WI38 (cell line): ENCODE data around the gene MEIS2.

Source experiments
- H3K4me3 ChIP-seq: 2 replicates; pipeline ENCODE4 v1.5.1; 2011; ENCODE audit warnings: low read depth, mild to moderate bottlenecking, control low read depth, low read length
- TF ChIP-seq, protein P1 (sequence below): IDR thresholded peaks from 2 replicates; pipeline ENCODE4 v1.5.1; 2012; ENCODE audit warnings: low read depth, mild to moderate bottlenecking, control low read depth, low read length

Gene MEIS2

DNA sequence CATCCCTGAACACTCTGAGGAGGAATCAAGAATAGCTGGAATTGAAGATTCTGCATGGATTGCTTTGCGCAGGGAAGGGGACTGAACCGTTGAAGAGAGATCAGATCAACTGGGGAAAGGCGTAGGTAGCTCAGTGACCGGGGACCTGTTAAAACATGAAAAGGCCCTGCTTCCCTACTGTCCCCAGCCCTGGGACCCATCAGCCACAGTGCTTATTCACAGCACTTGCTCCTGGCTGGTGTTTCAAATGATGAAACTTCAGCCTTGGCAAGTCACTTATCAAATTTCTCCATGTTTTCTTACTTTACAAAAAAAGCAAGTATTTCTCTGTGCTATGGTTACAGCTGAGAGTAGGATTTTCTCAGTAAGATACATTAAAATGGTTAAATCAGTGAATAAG, 199.3 kb downstream of the MEIS2 start:
- TF ChIP-seq, protein P1, sequence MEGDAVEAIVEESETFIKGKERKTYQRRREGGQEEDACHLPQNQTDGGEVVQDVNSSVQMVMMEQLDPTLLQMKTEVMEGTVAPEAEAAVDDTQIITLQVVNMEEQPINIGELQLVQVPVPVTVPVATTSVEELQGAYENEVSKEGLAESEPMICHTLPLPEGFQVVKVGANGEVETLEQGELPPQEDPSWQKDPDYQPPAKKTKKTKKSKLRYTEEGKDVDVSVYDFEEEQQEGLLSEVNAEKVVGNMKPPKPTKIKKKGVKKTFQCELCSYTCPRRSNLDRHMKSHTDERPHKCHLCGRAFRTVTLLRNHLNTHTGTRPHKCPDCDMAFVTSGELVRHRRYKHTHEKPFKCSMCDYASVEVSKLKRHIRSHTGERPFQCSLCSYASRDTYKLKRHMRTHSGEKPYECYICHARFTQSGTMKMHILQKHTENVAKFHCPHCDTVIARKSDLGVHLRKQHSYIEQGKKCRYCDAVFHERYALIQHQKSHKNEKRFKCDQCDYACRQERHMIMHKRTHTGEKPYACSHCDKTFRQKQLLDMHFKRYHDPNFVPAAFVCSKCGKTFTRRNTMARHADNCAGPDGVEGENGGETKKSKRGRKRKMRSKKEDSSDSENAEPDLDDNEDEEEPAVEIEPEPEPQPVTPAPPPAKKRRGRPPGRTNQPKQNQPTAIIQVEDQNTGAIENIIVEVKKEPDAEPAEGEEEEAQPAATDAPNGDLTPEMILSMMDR, result no peak
- no peak overlapping the region for H3K4me3 ChIP-seq

DNA sequence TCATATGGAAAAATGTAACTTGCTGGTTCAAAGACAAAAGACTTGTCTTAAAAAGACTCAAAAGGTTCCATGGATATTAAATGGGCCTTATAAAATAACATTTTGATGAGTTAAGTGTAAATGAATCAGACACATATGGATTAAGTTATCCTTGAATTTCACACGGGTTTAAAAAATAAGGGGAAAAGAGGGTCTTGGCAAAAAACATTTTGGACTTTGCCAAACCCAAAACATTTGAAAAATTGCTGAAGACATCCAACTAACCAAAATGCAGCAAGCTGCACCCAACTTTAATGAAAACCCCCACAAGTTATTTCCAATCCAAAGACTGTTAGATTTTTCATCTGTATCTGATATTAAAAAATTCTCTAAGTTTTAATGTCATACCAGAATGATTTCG, 200.7 kb downstream of the MEIS2 start:
- TF ChIP-seq, protein P1, result no peak

DNA sequence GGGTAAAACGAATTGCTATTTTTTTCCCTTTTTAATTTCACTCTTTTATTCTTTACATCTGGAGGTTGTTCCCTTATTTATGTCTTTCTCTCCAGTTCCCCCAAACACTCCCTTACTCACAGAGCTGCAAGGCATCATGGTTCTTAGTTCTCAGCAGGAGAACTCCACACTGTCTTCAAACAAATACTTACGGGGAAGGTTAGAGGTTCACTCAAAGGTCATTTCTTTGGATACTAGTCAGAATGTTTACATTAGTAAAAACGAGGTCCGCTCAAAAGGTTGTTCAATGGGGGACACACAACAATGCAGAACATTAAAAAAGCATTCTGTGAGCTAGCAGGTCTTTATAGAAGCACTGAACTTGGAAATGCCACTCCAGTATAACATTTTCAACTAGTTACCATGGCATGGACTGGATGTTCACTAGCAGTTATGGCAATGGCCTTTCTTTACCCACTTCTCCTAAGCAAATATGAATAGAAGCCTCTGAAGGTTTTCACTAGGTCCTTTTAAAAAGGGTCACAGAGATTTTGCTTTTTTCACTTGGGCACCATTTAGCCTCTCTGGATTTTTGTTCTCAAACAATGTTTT, 201.7 kb downstream of the MEIS2 start:
- TF ChIP-seq, protein P1, result no peak
- H3K4me3 ChIP-seq, result no peak overlapping the region

More for the DNA sequence above, 200.7 kb downstream of the MEIS2 start:
- no peak overlapping the region for H3K4me3 ChIP-seq

DNA sequence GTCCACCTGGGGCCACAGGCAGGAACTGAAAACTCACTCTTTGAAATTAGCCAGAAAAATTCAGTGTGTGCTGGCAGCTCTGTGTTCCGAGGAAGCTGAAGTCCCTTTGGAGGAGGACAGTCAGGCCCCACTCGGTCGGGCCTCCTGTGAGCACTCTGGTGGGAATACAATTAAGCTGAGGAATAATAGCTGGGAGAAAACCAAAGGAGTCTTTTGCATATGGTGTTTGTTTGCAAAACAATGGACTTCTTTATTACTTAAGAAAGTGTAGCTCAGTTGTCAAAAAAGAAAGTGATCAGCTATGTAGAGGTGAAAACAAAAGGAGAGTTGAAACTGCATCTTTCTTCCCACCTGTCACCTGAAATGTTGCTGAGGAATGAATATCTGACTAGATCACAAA, 202.5 kb downstream of the MEIS2 start:
- TF ChIP-seq, protein P1, result no peak
- H3K4me3 ChIP-seq, result no peak overlapping the region

DNA sequence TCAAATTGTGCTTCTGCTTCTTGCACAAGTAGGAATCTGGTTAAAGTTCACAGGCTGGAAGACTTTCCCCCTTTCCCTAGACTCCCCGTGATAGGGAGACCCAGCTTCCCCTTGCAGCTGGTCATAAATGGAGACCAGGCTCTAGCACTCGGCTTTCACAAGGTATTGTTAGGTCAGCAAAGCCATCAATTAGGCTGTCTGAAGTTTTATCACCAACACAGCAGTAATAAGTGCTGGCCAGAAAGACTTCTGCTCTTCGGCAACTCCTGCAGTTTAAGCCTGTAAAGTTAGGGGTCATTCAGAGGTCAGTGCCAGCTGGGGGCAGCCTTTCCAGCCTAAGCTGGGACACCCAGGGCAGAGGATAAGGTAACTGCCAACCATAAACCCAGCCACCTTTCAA, 203.4 kb downstream of the MEIS2 start:
- TF ChIP-seq, protein P1, result no peak
- H3K4me3 ChIP-seq, result no peak overlapping the region

DNA sequence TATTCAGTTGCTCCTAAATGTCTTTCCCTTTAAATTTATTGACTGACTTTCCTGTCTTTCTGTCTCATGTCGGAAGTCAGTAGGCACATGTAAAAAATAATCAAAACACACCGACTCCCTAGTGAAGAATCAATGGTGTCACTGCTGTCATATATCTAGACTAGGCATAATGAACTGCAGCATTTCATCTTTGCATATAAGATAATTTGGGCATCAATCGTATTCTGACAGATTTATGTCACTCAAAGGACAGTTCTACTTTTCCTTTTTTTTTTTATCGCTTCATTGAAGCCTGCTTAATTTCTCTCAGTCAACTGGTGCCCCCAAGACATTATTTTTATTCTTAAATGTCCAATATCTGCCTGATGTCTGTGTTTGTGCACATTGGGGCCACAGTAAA, 206.3 kb downstream of the MEIS2 start:
- no peak overlapping the region for H3K4me3 ChIP-seq
- TF ChIP-seq, protein P1, result no peak

DNA sequence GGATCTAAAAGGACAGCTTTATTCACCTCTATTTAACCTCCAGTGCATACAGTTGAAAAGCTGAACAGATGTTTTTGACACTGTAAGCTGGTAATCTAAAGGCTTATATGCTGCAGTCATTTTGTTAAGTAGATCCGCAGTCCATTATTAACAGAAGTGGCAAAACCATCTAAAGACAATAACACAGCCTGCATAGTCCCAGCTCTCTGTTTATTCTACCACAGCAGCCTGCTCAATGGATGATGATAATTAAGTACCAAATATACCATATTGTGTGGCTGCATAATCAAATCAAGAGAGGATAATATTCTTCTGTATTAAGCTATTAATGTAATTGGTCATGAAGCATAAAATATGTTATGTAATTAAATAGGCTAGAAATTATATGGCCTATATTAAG, 207.1 kb downstream of the MEIS2 start:
- TF ChIP-seq, protein P1, result no peak
- H3K4me3 ChIP-seq, result no peak overlapping the region
